ENCODE data around the gene TRHDE. TPM values are rescaled to one million over a fixed set of nuclear protein-coding genes. Genes with fewer than 3 reads are reported as not detected.

The TRHDE gene
- total RNA-seq, 1 experiment from 2014 or later: not detected

- intact Hi-C loops (cut with micrococcal nuclease; ENCODE audit: unreplicated experiment): no loop called here
- Histone ChIP-seq H3K4me3 (ENCODE audit: low read depth, low read length) (no peak overlapping the region), H3K27me3 (replicated peaks; ENCODE audit: control insufficient read depth, insufficient read depth, low read length) (no peaks in the 10 kb centered on the region), H3K4me1 (no peaks in the 10 kb centered on the region), H3K36me3 (ENCODE audit: control insufficient read depth, insufficient read depth, low read length) (no peaks in the 10 kb centered on the region), H3K9me3 (no peaks in the 10 kb centered on the region)
- POLR2A ChIA-PET: no interaction called here
- H3K36me3 Mint-ChIP-seq (ENCODE audit: insufficient read depth, unreplicated experiment): no peaks in the 10 kb centered on the region
- TF ChIP-seq, protein P1, sequence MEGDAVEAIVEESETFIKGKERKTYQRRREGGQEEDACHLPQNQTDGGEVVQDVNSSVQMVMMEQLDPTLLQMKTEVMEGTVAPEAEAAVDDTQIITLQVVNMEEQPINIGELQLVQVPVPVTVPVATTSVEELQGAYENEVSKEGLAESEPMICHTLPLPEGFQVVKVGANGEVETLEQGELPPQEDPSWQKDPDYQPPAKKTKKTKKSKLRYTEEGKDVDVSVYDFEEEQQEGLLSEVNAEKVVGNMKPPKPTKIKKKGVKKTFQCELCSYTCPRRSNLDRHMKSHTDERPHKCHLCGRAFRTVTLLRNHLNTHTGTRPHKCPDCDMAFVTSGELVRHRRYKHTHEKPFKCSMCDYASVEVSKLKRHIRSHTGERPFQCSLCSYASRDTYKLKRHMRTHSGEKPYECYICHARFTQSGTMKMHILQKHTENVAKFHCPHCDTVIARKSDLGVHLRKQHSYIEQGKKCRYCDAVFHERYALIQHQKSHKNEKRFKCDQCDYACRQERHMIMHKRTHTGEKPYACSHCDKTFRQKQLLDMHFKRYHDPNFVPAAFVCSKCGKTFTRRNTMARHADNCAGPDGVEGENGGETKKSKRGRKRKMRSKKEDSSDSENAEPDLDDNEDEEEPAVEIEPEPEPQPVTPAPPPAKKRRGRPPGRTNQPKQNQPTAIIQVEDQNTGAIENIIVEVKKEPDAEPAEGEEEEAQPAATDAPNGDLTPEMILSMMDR (IDR thresholded peaks at IDR 0.05; ENCODE audit: insufficient read depth in 1 of 2, low read depth in 1 of 2, low read length in 1 of 2, severe bottlenecking in 1 of 2, unreplicated experiment in 1 of 2): no peak
- no peak overlapping the region for H3K27ac Mint-ChIP-seq (ENCODE audit: unreplicated experiment)
- H3K9me3 Mint-ChIP-seq (ENCODE audit: unreplicated experiment): no peaks in the 10 kb centered on the region
- peak overlapping the region; percentile 52 for H3K4me3 Mint-ChIP-seq (ENCODE audit: unreplicated experiment)
- BruUV-seq (replicated peaks): no TSS peak
- CTCF ChIA-PET: no interaction called here
- H3K4me1 Mint-ChIP-seq (ENCODE audit: low read depth, unreplicated experiment): no peaks in the 10 kb centered on the region
- no peaks in the 10 kb centered on the region for H3K27me3 Mint-ChIP-seq (ENCODE audit: insufficient read depth, unreplicated experiment)
- DNase-seq: no peak
Observed at GRCh38 chr12:72271451-72272090, 599 bp upstream of the TRHDE start.

DNA sequence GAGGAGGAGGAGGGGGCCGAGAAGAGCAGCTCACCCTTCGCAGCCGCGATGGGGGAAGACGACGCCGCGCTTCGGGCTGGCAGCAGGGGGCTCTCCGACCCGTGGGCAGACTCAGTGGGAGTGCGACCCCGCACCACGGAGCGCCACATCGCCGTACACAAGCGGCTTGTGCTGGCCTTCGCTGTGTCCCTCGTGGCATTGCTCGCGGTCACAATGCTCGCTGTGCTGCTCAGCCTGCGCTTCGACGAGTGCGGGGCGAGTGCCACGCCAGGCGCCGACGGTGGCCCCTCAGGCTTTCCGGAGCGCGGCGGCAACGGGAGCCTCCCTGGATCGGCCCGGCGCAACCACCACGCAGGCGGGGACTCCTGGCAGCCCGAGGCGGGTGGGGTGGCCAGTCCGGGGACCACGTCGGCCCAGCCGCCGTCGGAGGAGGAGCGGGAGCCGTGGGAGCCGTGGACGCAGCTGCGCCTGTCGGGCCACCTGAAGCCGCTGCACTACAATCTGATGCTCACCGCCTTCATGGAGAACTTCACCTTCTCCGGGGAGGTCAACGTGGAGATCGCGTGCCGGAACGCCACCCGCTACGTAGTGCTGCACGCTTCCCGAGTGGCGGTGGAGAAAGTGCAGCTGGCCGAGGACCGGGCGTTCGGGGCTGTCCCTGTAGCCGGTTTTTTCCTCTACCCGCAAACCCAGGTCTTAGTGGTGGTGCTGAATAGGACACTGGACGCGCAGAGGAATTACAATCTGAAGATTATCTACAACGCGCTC, 745 bp downstream of the TRHDE start:
- ChIA-PET POLR2A (no interaction called here), CTCF (interaction anchor here (0.6 kb wide), 1 partner anchor 39 kb away, joined by 4 read pairs; no protein-coding TSS in a partner anchor)
- H3K9me3 Mint-ChIP-seq (ENCODE audit: unreplicated experiment): no peaks in the 10 kb centered on the region
- Histone ChIP-seq H3K4me1 (no peaks in the 10 kb centered on the region), H3K9me3 (no peaks in the 10 kb centered on the region), H3K4me3 (ENCODE audit: low read depth, low read length) (no peak overlapping the region), H3K27me3 (replicated peaks; ENCODE audit: control insufficient read depth, insufficient read depth, low read length) (no peaks in the 10 kb centered on the region), H3K36me3 (ENCODE audit: control insufficient read depth, insufficient read depth, low read length) (no peaks in the 10 kb centered on the region)
- no peak for DNase-seq
- H3K36me3 Mint-ChIP-seq (ENCODE audit: insufficient read depth, unreplicated experiment): no peaks in the 10 kb centered on the region
- TF ChIP-seq, protein P1 (IDR thresholded peaks at IDR 0.05; ENCODE audit: insufficient read depth in 1 of 2, low read depth in 1 of 2, low read length in 1 of 2, severe bottlenecking in 1 of 2, unreplicated experiment in 1 of 2): no peak
- no TSS peak for BruUV-seq (replicated peaks)
- no peaks in the 10 kb centered on the region for H3K27me3 Mint-ChIP-seq (ENCODE audit: insufficient read depth, unreplicated experiment)
- intact Hi-C loops (cut with micrococcal nuclease; ENCODE audit: unreplicated experiment): no loop called here
- H3K27ac Mint-ChIP-seq (ENCODE audit: unreplicated experiment): no peak overlapping the region
- no peak overlapping the region for H3K4me3 Mint-ChIP-seq (ENCODE audit: unreplicated experiment)
- no peaks in the 10 kb centered on the region for H3K4me1 Mint-ChIP-seq (ENCODE audit: low read depth, unreplicated experiment)

DNA sequence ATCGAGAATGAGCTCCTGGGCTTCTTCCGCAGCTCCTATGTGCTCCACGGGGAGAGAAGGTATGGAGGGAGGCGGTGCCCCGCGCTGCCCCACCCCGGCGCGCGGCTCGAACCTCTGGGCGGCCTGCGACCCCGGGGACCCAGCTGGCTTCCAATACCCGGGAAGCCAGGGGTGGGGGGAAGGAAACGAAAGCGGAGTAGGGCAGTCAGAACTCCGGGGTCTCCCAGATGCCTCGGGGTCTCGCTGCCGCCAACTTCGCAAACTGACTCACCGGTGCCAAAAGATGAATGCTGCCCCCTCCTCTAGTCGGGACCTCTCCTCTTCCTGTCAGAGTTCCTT, 1.3 kb downstream of the TRHDE start:
- DNase-seq: no peak
- Histone ChIP-seq H3K4me3 (ENCODE audit: low read depth, low read length) (no peak overlapping the region), H3K4me1 (no peaks in the 10 kb centered on the region), H3K9me3 (no peaks in the 10 kb centered on the region), H3K36me3 (ENCODE audit: control insufficient read depth, insufficient read depth, low read length) (no peaks in the 10 kb centered on the region), H3K27me3 (replicated peaks; ENCODE audit: control insufficient read depth, insufficient read depth, low read length) (no peaks in the 10 kb centered on the region)
- H3K9me3 Mint-ChIP-seq (ENCODE audit: unreplicated experiment): no peaks in the 10 kb centered on the region
- H3K4me1 Mint-ChIP-seq (ENCODE audit: low read depth, unreplicated experiment): no peaks in the 10 kb centered on the region
- no peaks in the 10 kb centered on the region for H3K36me3 Mint-ChIP-seq (ENCODE audit: insufficient read depth, unreplicated experiment)
- H3K4me3 Mint-ChIP-seq (ENCODE audit: unreplicated experiment): no peak overlapping the region
- intact Hi-C loops (cut with micrococcal nuclease; ENCODE audit: unreplicated experiment): no loop called here
- TF ChIP-seq, protein P1 (IDR thresholded peaks at IDR 0.05; ENCODE audit: insufficient read depth in 1 of 2, low read depth in 1 of 2, low read length in 1 of 2, severe bottlenecking in 1 of 2, unreplicated experiment in 1 of 2): no peak
- BruUV-seq (replicated peaks): no TSS peak
- no peak overlapping the region for H3K27ac Mint-ChIP-seq (ENCODE audit: unreplicated experiment)
- CTCF ChIA-PET: no interaction called here
- H3K27me3 Mint-ChIP-seq (ENCODE audit: insufficient read depth, unreplicated experiment): no peaks in the 10 kb centered on the region
- POLR2A ChIA-PET: no interaction called here

Measured in Caco-2 (cell line).